Cerebellar nuclear complex (tissue), 1 donor: Measurements from ENCODE around the gene OXGR1.
"Not testable (repeated sequence)": the region's sequence is repeated elsewhere in the genome, so short reads cannot be mapped to it uniquely, and the experiment has no call there.

Experiments
- DNase-seq, 2 experiments: peaks; one replicate each; lab custom pipeline; 2025; lab: John Stamatoyannopoulos, UW

Gene OXGR1

DNA sequence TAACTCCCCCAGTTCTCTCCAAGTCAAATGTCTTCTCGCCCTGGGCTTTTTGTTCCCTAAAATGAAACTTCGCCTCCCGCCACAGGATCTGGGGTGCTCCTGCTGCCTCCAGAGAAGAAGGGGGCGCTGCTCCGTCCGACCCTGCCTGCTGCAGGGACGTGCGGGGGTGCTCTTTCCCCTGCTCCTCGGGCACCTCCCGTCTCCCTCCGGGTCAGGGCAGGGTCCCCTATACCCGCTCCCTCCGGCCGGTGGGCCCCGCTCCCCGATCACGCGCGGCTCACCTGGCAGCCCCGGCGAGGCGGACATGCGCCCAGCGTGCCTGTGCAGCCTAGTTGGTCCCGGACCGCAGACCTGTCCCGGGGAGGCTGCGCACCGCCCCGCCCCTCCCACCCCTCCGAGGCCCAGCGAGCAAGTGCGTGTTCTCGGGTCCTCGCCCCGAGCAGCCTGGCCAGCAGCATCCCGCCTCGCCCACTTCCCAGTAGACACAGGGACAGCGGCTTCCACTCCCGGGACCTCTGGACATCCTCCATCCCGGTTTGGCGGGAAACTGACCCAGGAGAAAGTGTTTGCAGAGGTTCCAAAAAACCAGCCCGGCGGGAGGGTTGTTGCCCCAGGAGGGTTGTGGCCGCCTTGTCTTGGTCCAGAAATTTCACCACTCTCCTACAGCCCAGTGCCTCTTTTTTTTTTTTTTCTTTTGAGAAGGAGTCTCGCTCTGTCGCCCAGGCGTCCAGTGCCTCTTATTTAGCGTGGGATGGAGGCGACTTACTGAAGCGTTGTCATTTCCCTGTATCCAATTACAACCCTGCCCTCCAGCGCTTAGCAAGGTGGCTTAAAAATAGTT, at the start of gene OXGR1:
TSS of gene OXGR1 (minus strand) at position 460 of the 841 bp plus-strand sequence. CDS start 6,717 bp downstream, outside the sequence.
- no peak for DNase-seq

GRCh38 chr13:97043302-97043701, 49.0 kb upstream of the OXGR1 start:
- DNase-seq, result no peak

GRCh38 chr13:97030705-97031452, 36.6 kb upstream of the OXGR1 start:
- DNase-seq, result no peak

DNA sequence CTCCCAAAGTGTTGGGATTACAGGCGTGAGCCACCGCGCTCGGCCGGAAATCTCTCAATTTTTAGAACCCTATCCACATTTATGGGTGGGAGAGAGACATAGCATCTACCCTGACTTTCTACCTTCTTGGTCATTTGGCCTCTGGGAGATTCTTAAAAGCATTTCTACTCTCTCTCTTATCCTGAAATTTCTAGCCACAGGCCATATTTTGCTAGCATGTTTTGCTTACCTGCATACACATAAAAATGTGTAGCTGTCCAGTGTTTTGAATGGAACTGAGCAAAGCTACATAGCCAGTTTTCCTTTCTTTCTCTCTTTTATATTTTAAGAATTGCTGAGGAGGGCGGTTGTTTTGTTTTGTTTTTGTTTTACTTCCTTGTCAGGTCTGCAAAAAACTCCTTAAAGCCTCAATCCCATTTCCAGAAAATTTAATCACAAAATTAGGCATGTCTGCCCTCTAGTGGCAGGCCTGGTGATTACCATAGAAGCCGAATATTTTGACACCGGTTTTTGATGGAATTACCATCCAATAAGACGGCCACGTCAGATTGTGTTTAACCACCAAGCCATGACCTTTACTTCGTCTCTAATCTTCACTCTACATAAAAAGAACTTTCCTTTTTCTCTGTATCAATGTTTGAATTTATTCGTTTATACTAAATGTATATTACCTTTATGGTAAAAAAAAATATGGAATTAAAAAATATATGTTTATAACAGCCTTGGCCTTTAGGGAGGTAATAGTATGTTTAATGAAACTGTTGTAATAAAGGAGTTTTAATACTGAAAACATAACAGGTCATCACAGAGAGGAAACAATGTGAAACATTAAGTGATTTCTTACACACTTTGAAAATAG, 34.4 kb upstream of the OXGR1 start:
- DNase-seq, result peak in 1 of 2 experiments; percentile 24

GRCh38 chr13:97027162-97027554, 32.9 kb upstream of the OXGR1 start:
- no peak for DNase-seq

DNA sequence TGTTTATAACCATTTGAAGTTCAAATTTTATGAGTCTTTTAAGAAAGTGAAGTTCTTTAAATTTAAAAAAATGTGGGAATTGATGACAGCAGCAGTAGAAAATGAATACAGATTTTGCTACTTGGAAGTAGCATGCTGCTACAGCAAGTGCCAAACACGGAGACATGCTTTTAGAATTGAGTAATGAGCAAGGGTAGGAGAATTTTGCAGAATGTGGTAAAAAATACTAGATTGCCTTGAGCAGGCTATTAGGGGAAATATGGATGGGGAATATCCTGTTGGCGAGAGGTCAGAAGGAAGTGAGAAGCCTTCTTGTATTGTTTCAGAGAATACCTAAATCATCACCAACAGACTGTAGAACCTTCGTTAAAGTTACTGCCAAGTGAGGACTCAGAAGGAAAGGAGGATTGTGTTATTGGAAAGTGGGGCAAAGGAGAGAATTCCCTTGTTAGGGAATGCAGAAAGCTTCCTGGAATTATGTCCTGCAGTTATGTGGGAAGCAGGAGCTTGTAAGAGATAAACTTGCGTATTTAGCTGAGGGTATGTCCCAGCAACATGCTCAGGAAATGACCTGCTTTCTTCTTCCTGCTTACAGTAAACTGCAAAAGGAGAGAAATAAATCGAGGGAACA, 32.4 kb upstream of the OXGR1 start:
- DNase-seq, result no peak

GRCh38 chr13:97023812-97024211, 29.5 kb upstream of the OXGR1 start:
- DNase-seq, result not testable (repeated sequence)

GRCh38 chr13:97023117-97023516, 28.8 kb upstream of the OXGR1 start:
- no peak for DNase-seq

- DNase-seq, result no peak
These were observed 27.0 kb upstream of the OXGR1 start for GRCh38 chr13:97021241-97021640.

GRCh38 chr13:97020689-97021240, 26.5 kb upstream of the OXGR1 start:
- DNase-seq, result no peak

GRCh38 chr13:97020194-97020593, 25.9 kb upstream of the OXGR1 start:
- DNase-seq, result no peak

GRCh38 chr13:97019236-97019635, 25.0 kb upstream of the OXGR1 start:
- no peak for DNase-seq

DNA sequence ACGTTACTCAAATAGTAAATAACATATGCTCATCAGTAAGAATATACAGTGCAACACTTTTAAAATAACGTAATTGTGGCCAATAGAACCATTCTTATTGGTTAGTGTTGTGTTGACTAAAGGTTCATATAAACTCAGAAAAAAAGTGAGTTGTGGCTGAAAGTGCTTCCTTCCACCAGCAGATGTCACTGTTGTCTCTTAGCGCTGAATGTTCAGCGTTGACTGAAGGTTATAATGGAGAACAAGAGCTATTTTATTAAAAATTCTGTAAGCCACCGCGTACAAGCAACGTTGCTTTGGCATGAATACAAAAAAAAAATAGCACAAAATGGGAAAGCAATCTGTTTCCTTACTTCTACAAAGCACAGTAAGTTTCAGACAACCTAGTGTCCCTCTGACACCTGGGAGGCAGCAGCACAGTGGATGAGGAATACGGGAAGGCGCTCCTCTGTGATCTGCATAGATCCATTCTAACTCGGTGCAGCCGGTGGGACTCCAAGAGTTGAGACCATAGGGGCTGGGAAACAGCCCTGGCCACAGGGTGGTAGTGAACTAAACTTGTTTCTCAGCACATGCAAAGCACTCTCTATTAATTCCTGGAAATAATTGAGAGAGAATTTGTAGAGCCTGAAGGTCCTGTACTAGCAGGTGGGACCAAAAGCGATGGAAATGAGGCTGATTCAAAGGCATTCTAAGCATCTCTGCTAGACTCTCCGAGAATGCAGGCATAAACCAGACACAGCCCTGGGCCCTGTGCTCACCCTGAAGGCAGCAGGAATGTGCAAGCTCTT, 23.9 kb upstream of the OXGR1 start:
- DNase-seq, result peak in 1 of 2 experiments; percentile 6

- DNase-seq, result no peak
These were observed 23.0 kb upstream of the OXGR1 start for GRCh38 chr13:97017322-97017721.

DNA sequence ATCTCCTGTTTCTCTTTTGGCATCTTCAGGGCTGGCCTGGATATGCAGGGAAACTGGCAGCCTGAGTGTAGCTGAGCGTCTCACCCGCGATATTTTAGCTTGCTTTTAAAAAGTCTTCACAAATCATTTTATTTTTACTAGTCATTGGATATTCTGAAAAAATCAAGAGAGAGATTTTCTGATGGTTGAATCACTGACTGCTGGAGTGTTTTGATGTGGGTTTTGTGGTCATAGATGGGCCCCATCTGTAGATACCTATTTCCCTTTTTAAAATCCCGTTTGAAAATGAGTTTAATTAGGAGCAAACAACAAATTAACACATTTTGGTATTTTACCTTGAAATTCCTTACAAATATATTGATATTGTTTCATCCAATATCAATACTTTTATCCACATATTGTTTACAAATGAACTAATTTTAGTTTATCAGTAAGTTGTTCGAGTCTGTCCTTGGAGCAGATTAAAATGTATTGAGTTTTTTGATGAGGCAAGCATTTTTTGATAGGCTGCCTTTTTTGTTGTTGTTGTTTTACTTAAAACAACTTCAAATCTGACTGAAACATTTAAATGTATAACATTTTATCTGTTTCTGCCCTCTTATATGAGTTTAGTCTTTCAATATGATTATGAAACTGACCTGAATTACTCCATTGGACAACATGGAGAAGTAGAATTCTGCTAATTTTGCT, 21.5 kb upstream of the OXGR1 start:
- no peak for DNase-seq

- no peak for DNase-seq
These were observed 18.2 kb upstream of the OXGR1 start for GRCh38 chr13:97012251-97013048.

GRCh38 chr13:97011446-97012131, 17.3 kb upstream of the OXGR1 start:
- DNase-seq, result no peak

- no peak for DNase-seq
These were observed 14.4 kb upstream of the OXGR1 start for GRCh38 chr13:97008643-97009042.
